ENCODE measurements around the gene ERCC6L2.

Gene ERCC6L2

GRCh38 chr9:95962936-95963335 lies 87.4 kb downstream of the ERCC6L2 start:
- no peak overlapping the region for H3K27ac ChIP-seq (ENCODE audit: low read length)
- no peak overlapping the region for H3K4me3 ChIP-seq (ENCODE audit: low read length)
- H3K9me3 ChIP-seq (ENCODE audit: insufficient read depth, low read depth, low read length) = no peaks in the 10 kb centered on the region
- no peak overlapping the region for H3K9ac ChIP-seq (ENCODE audit: low read depth, low read length)
- no peaks in the 10 kb centered on the region for H3K4me1 ChIP-seq (ENCODE audit: insufficient read depth, low read length)
- H3K27me3 ChIP-seq (ENCODE audit: insufficient read depth, low read length) = no peaks in the 10 kb centered on the region
- peaks cover 27% of the 10 kb centered on the region; the same call in 1 of the 2 replicates for H3K36me3 ChIP-seq (ENCODE audit: insufficient read depth, low read depth, low read length)

DNA sequence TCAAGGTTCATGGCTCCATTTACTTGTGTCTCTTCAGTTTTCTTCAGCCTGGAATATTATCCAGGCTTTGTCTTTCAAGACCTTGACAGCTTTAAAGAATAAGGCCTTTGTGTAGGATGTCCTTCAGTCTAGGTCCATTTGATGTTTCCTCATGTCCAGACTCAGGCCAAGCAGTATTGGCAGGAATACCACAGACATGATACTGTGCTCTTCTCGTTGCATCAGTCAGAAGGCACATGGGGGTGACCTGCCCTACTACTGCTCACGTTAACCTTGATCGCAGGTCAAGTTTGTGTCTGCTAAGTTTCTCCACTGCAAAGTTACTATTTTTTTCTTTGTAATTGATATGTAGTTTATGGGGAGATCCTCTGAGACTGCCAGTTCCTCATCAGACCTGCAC lies 88.2 kb downstream of the ERCC6L2 start:
- Histone ChIP-seq H3K27me3 (ENCODE audit: insufficient read depth, low read length) (no peaks in the 10 kb centered on the region), H3K9ac (ENCODE audit: low read depth, low read length) (no peak overlapping the region), H3K9me3 (ENCODE audit: insufficient read depth, low read depth, low read length) (no peaks in the 10 kb centered on the region), H3K36me3 (ENCODE audit: insufficient read depth, low read depth, low read length) (peaks cover 27% of the 10 kb centered on the region; the same call in 1 of the 2 replicates), H3K4me3 (ENCODE audit: low read length) (no peak overlapping the region), H3K27ac (ENCODE audit: low read length) (no peak overlapping the region), H3K4me1 (ENCODE audit: insufficient read depth, low read length) (no peaks in the 10 kb centered on the region)

DNA sequence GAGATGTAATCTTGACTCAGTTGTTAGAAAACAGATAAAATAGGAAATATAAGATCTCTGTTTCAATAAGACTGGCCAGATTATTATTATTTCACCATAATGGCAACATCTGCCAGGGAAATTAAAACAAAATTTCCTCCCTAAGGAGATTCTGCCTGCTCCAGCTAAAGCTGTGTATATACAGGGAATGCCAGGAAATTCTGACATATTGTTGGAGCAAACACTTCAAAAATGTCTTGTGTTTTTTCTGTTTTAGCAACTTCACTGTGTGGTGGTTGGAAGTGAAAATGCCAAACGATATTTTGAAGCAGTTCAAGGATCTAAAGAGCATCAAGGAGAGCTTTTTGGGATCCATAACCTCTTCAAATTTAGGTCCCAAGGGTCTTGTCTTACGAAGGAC lies 90.8 kb downstream of the ERCC6L2 start:
- Histone ChIP-seq H3K4me1 (ENCODE audit: insufficient read depth, low read length) (no peaks in the 10 kb centered on the region), H3K36me3 (ENCODE audit: insufficient read depth, low read depth, low read length) (peaks cover 26% of the 10 kb centered on the region), H3K9ac (ENCODE audit: low read depth, low read length) (no peak overlapping the region), H3K27me3 (ENCODE audit: insufficient read depth, low read length) (no peaks in the 10 kb centered on the region), H3K4me3 (ENCODE audit: low read length) (no peak overlapping the region), H3K27ac (ENCODE audit: low read length) (no peak overlapping the region), H3K9me3 (ENCODE audit: insufficient read depth, low read depth, low read length) (no peaks in the 10 kb centered on the region)

- no peak overlapping the region for H3K27ac ChIP-seq (ENCODE audit: low read length)
- H3K36me3 ChIP-seq (ENCODE audit: insufficient read depth, low read depth, low read length) = peaks cover 44% of the 10 kb centered on the region
These were observed 94.8 kb downstream of the ERCC6L2 start for GRCh38 chr9:95970317-95970716.

DNA sequence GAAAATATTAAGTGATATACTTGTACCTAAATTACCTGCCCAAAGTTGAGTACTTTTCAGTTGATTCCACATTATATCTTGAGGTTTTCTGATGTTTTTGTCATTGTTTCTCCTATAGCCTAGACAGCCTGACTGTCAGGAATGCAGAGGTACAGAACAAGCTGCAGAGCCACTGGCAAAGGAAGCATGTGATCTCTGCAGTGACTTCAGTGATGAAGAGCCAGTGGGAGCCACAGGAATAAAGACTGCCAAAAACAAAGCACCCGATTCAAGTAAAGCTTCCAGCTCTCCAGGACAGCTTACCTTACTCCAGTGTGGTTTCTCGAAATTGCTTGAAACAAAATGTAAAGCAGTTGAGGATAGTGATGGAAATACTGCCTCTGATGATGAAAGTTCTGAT lies 96.3 kb downstream of the ERCC6L2 start:
- Histone ChIP-seq H3K36me3 (ENCODE audit: insufficient read depth, low read depth, low read length) (peaks cover 40% of the 10 kb centered on the region), H3K4me1 (ENCODE audit: insufficient read depth, low read length) (no peaks in the 10 kb centered on the region), H3K9ac (ENCODE audit: low read depth, low read length) (no peak overlapping the region), H3K27ac (ENCODE audit: low read length) (no peak overlapping the region), H3K4me3 (ENCODE audit: low read length) (no peak overlapping the region), H3K27me3 (ENCODE audit: insufficient read depth, low read length) (no peaks in the 10 kb centered on the region), H3K9me3 (ENCODE audit: insufficient read depth, low read depth, low read length) (no peaks in the 10 kb centered on the region)

More at GRCh38 chr9:95970317-95970716, 94.8 kb downstream of the ERCC6L2 start:
- Histone ChIP-seq H3K9ac (ENCODE audit: low read depth, low read length) (no peak overlapping the region), H3K27me3 (ENCODE audit: insufficient read depth, low read length) (no peaks in the 10 kb centered on the region), H3K9me3 (ENCODE audit: insufficient read depth, low read depth, low read length) (no peaks in the 10 kb centered on the region), H3K4me3 (ENCODE audit: low read length) (no peak overlapping the region), H3K4me1 (ENCODE audit: insufficient read depth, low read length) (no peaks in the 10 kb centered on the region)

GRCh38 chr9:95974389-95974788 lies 98.9 kb downstream of the ERCC6L2 start:
- H3K27ac ChIP-seq (ENCODE audit: low read length) = no peak overlapping the region
- H3K36me3 ChIP-seq (ENCODE audit: insufficient read depth, low read depth, low read length) = peaks cover 36% of the 10 kb centered on the region
- H3K4me1 ChIP-seq (ENCODE audit: insufficient read depth, low read length) = no peaks in the 10 kb centered on the region
- no peaks in the 10 kb centered on the region for H3K9me3 ChIP-seq (ENCODE audit: insufficient read depth, low read depth, low read length)
- H3K4me3 ChIP-seq (ENCODE audit: low read length) = no peak overlapping the region
- H3K27me3 ChIP-seq (ENCODE audit: insufficient read depth, low read length) = no peaks in the 10 kb centered on the region
- no peak overlapping the region for H3K9ac ChIP-seq (ENCODE audit: low read depth, low read length)

DNA sequence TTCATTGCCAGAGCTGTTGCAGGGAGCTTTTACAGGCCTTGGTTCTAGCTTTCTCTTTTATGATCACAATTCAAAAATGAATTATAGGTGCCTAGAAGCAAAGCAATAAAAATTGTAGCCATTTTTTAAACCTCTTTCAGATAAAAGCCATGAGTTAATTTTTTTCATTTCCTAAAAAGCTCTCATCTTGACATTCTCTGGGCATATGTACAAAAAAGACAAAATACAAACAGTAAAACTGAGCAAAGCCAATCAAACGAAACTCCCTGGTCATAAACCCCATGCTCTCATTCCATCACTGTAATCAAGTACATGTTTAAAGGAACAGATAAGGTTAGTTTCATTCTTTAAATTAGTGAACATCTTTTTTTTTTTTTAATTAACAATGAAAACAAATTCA lies 101.9 kb downstream of the ERCC6L2 start:
- H3K27ac ChIP-seq (ENCODE audit: low read length) = no peak overlapping the region
- no peaks in the 10 kb centered on the region for H3K27me3 ChIP-seq (ENCODE audit: insufficient read depth, low read length)
- no peak overlapping the region for H3K4me3 ChIP-seq (ENCODE audit: low read length)
- no peaks in the 10 kb centered on the region for H3K9me3 ChIP-seq (ENCODE audit: insufficient read depth, low read depth, low read length)
- H3K36me3 ChIP-seq (ENCODE audit: insufficient read depth, low read depth, low read length) = peaks cover 22% of the 10 kb centered on the region; the same call in 1 of the 2 replicates
- H3K9ac ChIP-seq (ENCODE audit: low read depth, low read length) = no peak overlapping the region
- no peaks in the 10 kb centered on the region for H3K4me1 ChIP-seq (ENCODE audit: insufficient read depth, low read length)

- H3K4me3 ChIP-seq (ENCODE audit: low read length) = no peak overlapping the region
- H3K4me1 ChIP-seq (ENCODE audit: insufficient read depth, low read length) = no peaks in the 10 kb centered on the region
- H3K36me3 ChIP-seq (ENCODE audit: insufficient read depth, low read depth, low read length) = peaks cover 15% of the 10 kb centered on the region; the same call in 1 of the 2 replicates
- no peak overlapping the region for H3K27ac ChIP-seq (ENCODE audit: low read length)
- H3K9me3 ChIP-seq (ENCODE audit: insufficient read depth, low read depth, low read length) = no peaks in the 10 kb centered on the region
- H3K9ac ChIP-seq (ENCODE audit: low read depth, low read length) = no peak overlapping the region
- no peaks in the 10 kb centered on the region for H3K27me3 ChIP-seq (ENCODE audit: insufficient read depth, low read length)
These were observed 102.6 kb downstream of the ERCC6L2 start for GRCh38 chr9:95978106-95978505.

DNA sequence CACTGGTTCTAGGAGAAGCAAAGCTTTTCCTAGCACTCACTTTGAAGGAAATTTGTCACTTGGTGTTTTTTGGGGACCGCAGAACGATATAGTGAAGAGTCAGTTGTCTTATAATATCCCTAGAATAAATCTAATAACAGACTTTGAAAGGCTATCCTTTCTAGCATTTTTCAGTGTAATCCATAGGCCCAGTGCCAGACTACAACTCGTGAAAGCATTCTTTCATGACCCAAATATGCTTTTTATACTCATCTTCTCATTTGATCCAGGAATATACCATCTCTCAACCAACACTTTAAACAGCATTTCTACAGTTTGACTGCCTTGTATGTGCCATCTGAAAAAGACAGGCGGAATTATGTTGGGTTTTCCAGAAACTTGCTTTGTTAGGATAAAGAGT lies 104.0 kb downstream of the ERCC6L2 start:
- Histone ChIP-seq H3K9me3 (ENCODE audit: insufficient read depth, low read depth, low read length) (no peaks in the 10 kb centered on the region), H3K4me1 (ENCODE audit: insufficient read depth, low read length) (no peaks in the 10 kb centered on the region), H3K27ac (ENCODE audit: low read length) (no peak overlapping the region), H3K4me3 (ENCODE audit: low read length) (no peak overlapping the region), H3K36me3 (ENCODE audit: insufficient read depth, low read depth, low read length) (peaks cover 13% of the 10 kb centered on the region; the same call in 1 of the 2 replicates), H3K9ac (ENCODE audit: low read depth, low read length) (no peak overlapping the region), H3K27me3 (ENCODE audit: insufficient read depth, low read length) (no peaks in the 10 kb centered on the region)

DNA sequence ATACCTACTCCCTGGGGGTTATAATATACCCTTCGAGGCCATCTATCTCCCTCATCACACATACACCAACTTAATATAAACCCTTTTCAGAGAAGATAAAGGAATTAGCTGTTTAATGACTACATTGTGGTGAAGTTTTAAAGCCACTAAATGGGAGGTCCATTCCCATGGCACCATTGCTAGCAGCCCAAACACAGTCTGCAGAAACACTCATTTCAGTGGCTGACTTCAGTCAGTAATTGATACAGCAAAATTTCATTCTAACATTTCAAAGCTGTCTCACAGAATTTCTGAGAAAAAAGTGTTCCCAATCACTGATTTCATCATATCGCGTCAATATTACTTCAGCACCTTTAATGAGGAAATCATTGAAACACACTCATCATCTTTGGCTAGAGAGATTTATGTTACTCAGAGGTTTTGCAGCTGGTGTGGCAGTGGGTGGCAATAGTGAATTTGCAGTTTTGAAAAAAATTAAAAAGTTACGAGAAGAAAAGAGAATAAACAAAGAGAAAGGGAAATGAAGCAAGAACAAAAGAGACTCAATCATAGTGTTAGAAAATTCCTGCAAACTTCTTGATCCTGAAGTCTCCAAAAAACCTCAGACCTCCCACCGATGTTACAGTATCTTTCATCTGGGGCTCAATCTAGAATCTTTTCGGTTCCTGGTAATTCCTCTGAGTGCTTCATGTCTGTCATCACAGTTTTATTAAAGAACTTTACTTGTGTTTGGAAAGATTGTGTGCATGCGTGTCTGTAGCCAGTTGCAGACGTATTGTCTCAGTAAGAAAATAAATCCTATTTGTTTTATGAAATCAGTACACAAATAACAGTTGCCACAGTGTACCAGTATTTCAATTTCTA lies 105.0 kb downstream of the ERCC6L2 start:
- no peak overlapping the region for H3K9ac ChIP-seq (ENCODE audit: low read depth, low read length)
- no peak overlapping the region for H3K4me3 ChIP-seq (ENCODE audit: low read length)
- no peaks in the 10 kb centered on the region for H3K4me1 ChIP-seq (ENCODE audit: insufficient read depth, low read length)
- H3K27ac ChIP-seq (ENCODE audit: low read length) = no peak overlapping the region
- peaks cover 21% of the 10 kb centered on the region for H3K36me3 ChIP-seq (ENCODE audit: insufficient read depth, low read depth, low read length)
- H3K27me3 ChIP-seq (ENCODE audit: insufficient read depth, low read length) = no peaks in the 10 kb centered on the region
- no peaks in the 10 kb centered on the region for H3K9me3 ChIP-seq (ENCODE audit: insufficient read depth, low read depth, low read length)

- H3K4me3 ChIP-seq (ENCODE audit: low read length) = no peak overlapping the region
These were observed 106.4 kb downstream of the ERCC6L2 start for GRCh38 chr9:95981761-95982390.

More at GRCh38 chr9:95981761-95982390, 106.4 kb downstream of the ERCC6L2 start:
- H3K27ac ChIP-seq (ENCODE audit: low read length) = no peak overlapping the region
- H3K9me3 ChIP-seq (ENCODE audit: insufficient read depth, low read depth, low read length) = peaks cover 3% of the 10 kb centered on the region; the same call in 1 of the 2 replicates
- no peaks in the 10 kb centered on the region for H3K4me1 ChIP-seq (ENCODE audit: insufficient read depth, low read length)
- H3K27me3 ChIP-seq (ENCODE audit: insufficient read depth, low read length) = no peaks in the 10 kb centered on the region
- H3K36me3 ChIP-seq (ENCODE audit: insufficient read depth, low read depth, low read length) = peaks cover 28% of the 10 kb centered on the region
- H3K9ac ChIP-seq (ENCODE audit: low read depth, low read length) = no peak overlapping the region
